GM18867 (cell line): ENCODE data around the gene MTHFSD.
"Not testable (repeated sequence)": the region's sequence is repeated elsewhere in the genome, so short reads cannot be mapped to it uniquely, and the experiment has no call there.

Source experiments
- ATAC-seq: cut with Tn5 transposase; IDR thresholded peaks from one replicate; pipeline ENCODE4 v1.9.1; 2021; ENCODE audit warnings: mild to moderate bottlenecking, moderate library complexity; ENCODE audit not compliant: unreplicated experiment

Gene MTHFSD

GRCh38 chr16:86554917-86555703, at the start of gene MTHFSD:
Gene MTHFSD, minus strand, starts transcription at chr16:86555235. Its CDS starts 51 bp downstream, at chr16:86555184.
- ATAC-seq: peak; percentile 93

GRCh38 chr16:86604436-86605193, 49.6 kb upstream of the MTHFSD start:
- ATAC-seq: peak; percentile 96

- no peak for ATAC-seq
Observed at GRCh38 chr16:86602521-86602920, 47.5 kb upstream of the MTHFSD start.

- ATAC-seq: no peak
Observed at GRCh38 chr16:86601356-86601755, 46.3 kb upstream of the MTHFSD start.

GRCh38 chr16:86598607-86599565, 43.9 kb upstream of the MTHFSD start:
- ATAC-seq: no peak

- ATAC-seq: no peak
Observed at GRCh38 chr16:86597880-86598606, 43.0 kb upstream of the MTHFSD start.

- no peak for ATAC-seq
Observed at GRCh38 chr16:86597126-86597879, 42.3 kb upstream of the MTHFSD start.

- ATAC-seq: no peak
Observed at GRCh38 chr16:86595983-86596605, 41.1 kb upstream of the MTHFSD start.

- no peak for ATAC-seq
Observed at GRCh38 chr16:86594721-86595120, 39.7 kb upstream of the MTHFSD start.

GRCh38 chr16:86593913-86594620, 39.0 kb upstream of the MTHFSD start:
- no peak for ATAC-seq

- no peak for ATAC-seq
Observed at GRCh38 chr16:86591270-86591669, 36.2 kb upstream of the MTHFSD start.

- no peak for ATAC-seq
Observed at GRCh38 chr16:86590501-86591144, 35.6 kb upstream of the MTHFSD start.

GRCh38 chr16:86587955-86588354, 32.9 kb upstream of the MTHFSD start:
- not testable (repeated sequence) for ATAC-seq

- no peak for ATAC-seq
Observed at GRCh38 chr16:86587487-86587886, 32.5 kb upstream of the MTHFSD start.

GRCh38 chr16:86585821-86586611, 31.0 kb upstream of the MTHFSD start:
- ATAC-seq: no peak

- ATAC-seq: no peak
Observed at GRCh38 chr16:86584726-86585721, 30.0 kb upstream of the MTHFSD start.
